HepG2 (cell line): ENCODE data around the gene AIF1. TPM values are rescaled to one million over a fixed set of nuclear protein-coding genes. Genes with fewer than 3 reads are reported as not detected.

Experiments
- DR1 ChIP-seq: sonication (generic); formaldehyde crosslinking; IDR thresholded peaks from 2 replicates; pipeline ENCODE4 v1.8.0; 2021; ENCODE audit warnings: mild to moderate bottlenecking, missing genetic modification reagents, inconsistent platforms
- NFKB2 ChIP-seq: sonication (generic); formaldehyde crosslinking; IDR thresholded peaks from 2 replicates; pipeline ENCODE4 v1.4.0; 2020; ENCODE audit warnings: missing genetic modification reagents, borderline replicate concordance
- NFYC ChIP-seq: IDR thresholded peaks from 2 replicates; pipeline ENCODE4 v1.6.1; 2016; ENCODE audit warnings: missing genetic modification reagents, missing compliant biosample characterization
- NR2F2 ChIP-seq: IDR thresholded peaks from 2 replicates; pipeline ENCODE4 v1.6.1; 2012; ENCODE audit warnings: low read depth, inconsistent platforms, borderline replicate concordance
- RORA ChIP-seq: sonication (generic); formaldehyde crosslinking; IDR thresholded peaks from 2 replicates; pipeline ENCODE4 v1.5.0; 2020; ENCODE audit warnings: mild to moderate bottlenecking, missing genetic modification reagents, moderate library complexity
- TCF7L2 ChIP-seq: IDR thresholded peaks from 2 replicates; pipeline ENCODE4 v1.6.1; 2011; ENCODE audit warnings: mild to moderate bottlenecking, low read depth, low read length, moderate library complexity
- U2AF1 ChIP-seq: fragments of 200-400 bp; formaldehyde crosslinking; optimal IDR thresholded peaks from 2 replicates; pipeline ENCODE3; 2017; ENCODE audit warnings: mild to moderate bottlenecking, low read depth, low read length
- YEATS4 ChIP-seq: sonication (generic); formaldehyde crosslinking; IDR thresholded peaks from 2 replicates; pipeline ENCODE4 v1.4.0; 2020; ENCODE audit warnings: missing genetic modification reagents, borderline replicate concordance
- ZFP41 ChIP-seq: sonication (generic); formaldehyde crosslinking; IDR thresholded peaks from 2 replicates; pipeline ENCODE4 v1.4.0; 2020; ENCODE audit warnings: mild to moderate bottlenecking, missing genetic modification reagents, borderline replicate concordance
- ZMYM3 ChIP-seq: sonication (generic); formaldehyde crosslinking; IDR thresholded peaks from 2 replicates; pipeline ENCODE4 v1.5.1; 2020; ENCODE audit warnings: mild to moderate bottlenecking, missing genetic modification reagents
- ZNF12 ChIP-seq: sonication (generic); formaldehyde crosslinking; IDR thresholded peaks from 2 replicates; pipeline ENCODE4 v1.5.0; 2020; ENCODE audit warnings: missing genetic modification reagents
- ZNF331 ChIP-seq: sonication (generic); formaldehyde crosslinking; IDR thresholded peaks from 2 replicates; pipeline ENCODE4 v1.4.0; 2020; ENCODE audit warnings: missing genetic modification reagents
- ZNF335 ChIP-seq: sonication (generic); formaldehyde crosslinking; IDR thresholded peaks from 2 replicates; pipeline ENCODE4 v1.4.0; 2020; ENCODE audit warnings: missing genetic modification reagents
- ZNF562 ChIP-seq: sonication (generic); formaldehyde crosslinking; IDR thresholded peaks from 2 replicates; pipeline ENCODE4 v1.8.0; 2022; ENCODE audit warnings: missing genetic modification reagents, borderline replicate concordance
- ZNF644 ChIP-seq: IDR thresholded peaks from 2 replicates; pipeline ENCODE4 v1.6.1; 2016; ENCODE audit warnings: low read depth
- ZNF782 ChIP-seq: sonication (generic); formaldehyde crosslinking; IDR thresholded peaks from 2 replicates; pipeline ENCODE4 v1.4.0; 2020; ENCODE audit warnings: missing genetic modification reagents, mild to moderate bottlenecking, borderline replicate concordance
- ZNF883 ChIP-seq: sonication (generic); formaldehyde crosslinking; IDR thresholded peaks from 2 replicates; pipeline ENCODE4 v1.5.1; 2020; ENCODE audit warnings: mild to moderate bottlenecking, missing genetic modification reagents; ENCODE audit errors: not compliant biosample characterization
- polyA plus RNA-seq, 8 experiments: library from polyadenylated mRNA; depleted of rRNA in 3 of 8; stranded (reverse) in 7 of 8; unstranded in 1 of 8; fragments of >200 nt; fragmentation: Illumina TruSeq in 4 of 8; extraction: Trizol in 4 of 8; gene quantifications; 2 replicates each; pipeline versions ENCODE4 v1.2.1 to v1.2.3, GENCODE V29; 2011 to 2016; ENCODE audit warnings: low read depth in 4 of 8, missing spikeins in 1 of 8, mixed read lengths in 1 of 8; ENCODE audit not compliant: insufficient read depth in 1 of 8
- total RNA-seq, 5 experiments: library from RNA; depleted of rRNA; stranded (reverse); fragments of >200 nt; fragmentation: Illumina TruSeq; extraction: Trizol; gene quantifications; 2 replicates each; pipeline ENCODE4 v1.2.3, GENCODE V29; 2016; ENCODE audit warnings: low read depth in 1 of 5
- TF ChIP-seq, protein P1 (sequence below): sonication (generic); formaldehyde crosslinking; IDR thresholded peaks from 2 replicates; pipeline ENCODE4 v1.5.1; 2020; ENCODE audit warnings: mild to moderate bottlenecking, moderate library complexity, missing genetic modification reagents
- TF ChIP-seq, protein P2 (sequence below): conservative IDR thresholded peaks from 2 replicates; pipeline ENCODE4 v1.6.1; 2018; ENCODE audit warnings: missing genetic modification reagents
- TF ChIP-seq, protein P3 (sequence below): sonication (generic); formaldehyde crosslinking; IDR thresholded peaks from 2 replicates; pipeline ENCODE4 v1.4.0; 2020; ENCODE audit warnings: missing genetic modification reagents
- TF ChIP-seq, protein P4 (sequence below): IDR thresholded peaks from 2 replicates; pipeline ENCODE4 v1.6.1; 2018; ENCODE audit warnings: missing genetic modification reagents, mild to moderate bottlenecking, missing compliant biosample characterization
- TF ChIP-seq, protein P5 (sequence below): IDR thresholded peaks from 2 replicates; pipeline ENCODE4 v1.6.1; 2016; ENCODE audit warnings: control low read depth
- TF ChIP-seq, protein P6 (sequence below): IDR thresholded peaks from 2 replicates; pipeline ENCODE4 v1.6.1; 2016; ENCODE audit warnings: mild to moderate bottlenecking, missing biosample characterization, missing genetic modification reagents

Gene AIF1
- total and polyA plus RNA-seq, 2 of the 13 experiments (the other 11 are each of a cell fraction or from before 2014, with no cell fraction given) = 1.5 TPM; not detected in 1

DNA sequence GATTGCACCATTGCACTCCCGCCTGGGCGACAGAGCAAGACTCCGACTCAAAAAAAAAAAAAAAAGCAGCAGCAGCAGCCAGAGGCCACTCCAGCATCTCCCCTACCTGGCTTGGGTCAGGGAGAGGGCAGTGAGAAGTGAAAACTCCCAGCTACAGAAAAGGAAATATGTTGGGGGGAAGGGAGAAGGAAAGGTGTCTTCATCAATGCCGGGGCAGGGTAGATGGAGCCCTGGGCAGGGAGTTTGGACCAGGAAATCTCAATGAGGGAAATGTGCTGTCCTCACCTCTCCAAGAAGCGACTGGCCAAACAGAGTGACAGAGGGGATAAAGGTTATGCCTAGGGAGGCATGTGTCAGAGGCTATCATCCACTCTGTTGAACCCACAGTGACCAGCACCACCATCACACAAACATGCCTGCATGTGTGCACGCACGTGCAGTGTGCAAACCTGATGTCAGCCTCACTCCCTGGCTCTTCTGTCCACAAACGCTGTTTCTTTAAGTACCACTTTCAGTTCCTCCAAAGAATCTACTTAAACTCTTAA is 887 bp upstream of the AIF1 start (continued):
- TF ChIP-seq, protein P1, sequence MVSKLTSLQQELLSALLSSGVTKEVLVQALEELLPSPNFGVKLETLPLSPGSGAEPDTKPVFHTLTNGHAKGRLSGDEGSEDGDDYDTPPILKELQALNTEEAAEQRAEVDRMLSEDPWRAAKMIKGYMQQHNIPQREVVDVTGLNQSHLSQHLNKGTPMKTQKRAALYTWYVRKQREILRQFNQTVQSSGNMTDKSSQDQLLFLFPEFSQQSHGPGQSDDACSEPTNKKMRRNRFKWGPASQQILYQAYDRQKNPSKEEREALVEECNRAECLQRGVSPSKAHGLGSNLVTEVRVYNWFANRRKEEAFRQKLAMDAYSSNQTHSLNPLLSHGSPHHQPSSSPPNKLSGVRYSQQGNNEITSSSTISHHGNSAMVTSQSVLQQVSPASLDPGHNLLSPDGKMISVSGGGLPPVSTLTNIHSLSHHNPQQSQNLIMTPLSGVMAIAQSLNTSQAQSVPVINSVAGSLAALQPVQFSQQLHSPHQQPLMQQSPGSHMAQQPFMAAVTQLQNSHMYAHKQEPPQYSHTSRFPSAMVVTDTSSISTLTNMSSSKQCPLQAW (CRISPR knock-in tag) = 0 out of 2 replicates have a peak, but pooled peaks have one; percentile 20
- no peak for TF ChIP-seq DR1 (CRISPR knock-in tag)
- TF ChIP-seq ZNF335 = peak; percentile 56
- no peak for TF ChIP-seq TCF7L2
- 0 out of 2 replicates have a peak, but pooled peaks have one; percentile 56 for TF ChIP-seq ZNF782 (CRISPR knock-in tag)
- no peak for TF ChIP-seq NR2F2
- TF ChIP-seq YEATS4 (CRISPR knock-in tag) = no peak
- TF ChIP-seq NFKB2 (CRISPR knock-in tag) = peak; percentile 37; the same call in 1 of the 2 replicates
- TF ChIP-seq, protein P2, sequence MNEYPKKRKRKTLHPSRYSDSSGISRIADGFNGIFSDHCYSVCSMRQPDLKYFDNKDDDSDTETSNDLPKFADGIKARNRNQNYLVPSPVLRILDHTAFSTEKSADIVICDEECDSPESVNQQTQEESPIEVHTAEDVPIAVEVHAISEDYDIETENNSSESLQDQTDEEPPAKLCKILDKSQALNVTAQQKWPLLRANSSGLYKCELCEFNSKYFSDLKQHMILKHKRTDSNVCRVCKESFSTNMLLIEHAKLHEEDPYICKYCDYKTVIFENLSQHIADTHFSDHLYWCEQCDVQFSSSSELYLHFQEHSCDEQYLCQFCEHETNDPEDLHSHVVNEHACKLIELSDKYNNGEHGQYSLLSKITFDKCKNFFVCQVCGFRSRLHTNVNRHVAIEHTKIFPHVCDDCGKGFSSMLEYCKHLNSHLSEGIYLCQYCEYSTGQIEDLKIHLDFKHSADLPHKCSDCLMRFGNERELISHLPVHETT (CRISPR knock-in tag) = no peak
- TF ChIP-seq, protein P3, sequence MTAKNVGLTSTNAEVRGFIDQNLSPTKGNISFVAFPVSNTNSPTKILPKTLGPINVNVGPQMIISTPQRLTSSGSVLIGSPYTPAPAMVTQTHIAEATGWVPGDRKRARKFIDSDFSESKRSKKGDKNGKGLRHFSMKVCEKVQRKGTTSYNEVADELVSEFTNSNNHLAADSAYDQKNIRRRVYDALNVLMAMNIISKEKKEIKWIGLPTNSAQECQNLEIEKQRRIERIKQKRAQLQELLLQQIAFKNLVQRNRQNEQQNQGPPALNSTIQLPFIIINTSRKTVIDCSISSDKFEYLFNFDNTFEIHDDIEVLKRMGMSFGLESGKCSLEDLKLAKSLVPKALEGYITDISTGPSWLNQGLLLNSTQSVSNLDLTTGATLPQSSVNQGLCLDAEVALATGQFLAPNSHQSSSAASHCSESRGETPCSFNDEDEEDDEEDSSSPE (CRISPR knock-in tag) = no peak
- TF ChIP-seq, protein P4, sequence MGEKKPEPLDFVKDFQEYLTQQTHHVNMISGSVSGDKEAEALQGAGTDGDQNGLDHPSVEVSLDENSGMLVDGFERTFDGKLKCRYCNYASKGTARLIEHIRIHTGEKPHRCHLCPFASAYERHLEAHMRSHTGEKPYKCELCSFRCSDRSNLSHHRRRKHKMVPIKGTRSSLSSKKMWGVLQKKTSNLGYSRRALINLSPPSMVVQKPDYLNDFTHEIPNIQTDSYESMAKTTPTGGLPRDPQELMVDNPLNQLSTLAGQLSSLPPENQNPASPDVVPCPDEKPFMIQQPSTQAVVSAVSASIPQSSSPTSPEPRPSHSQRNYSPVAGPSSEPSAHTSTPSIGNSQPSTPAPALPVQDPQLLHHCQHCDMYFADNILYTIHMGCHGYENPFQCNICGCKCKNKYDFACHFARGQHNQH (CRISPR knock-in tag) = no peak
- TF ChIP-seq, protein P5, sequence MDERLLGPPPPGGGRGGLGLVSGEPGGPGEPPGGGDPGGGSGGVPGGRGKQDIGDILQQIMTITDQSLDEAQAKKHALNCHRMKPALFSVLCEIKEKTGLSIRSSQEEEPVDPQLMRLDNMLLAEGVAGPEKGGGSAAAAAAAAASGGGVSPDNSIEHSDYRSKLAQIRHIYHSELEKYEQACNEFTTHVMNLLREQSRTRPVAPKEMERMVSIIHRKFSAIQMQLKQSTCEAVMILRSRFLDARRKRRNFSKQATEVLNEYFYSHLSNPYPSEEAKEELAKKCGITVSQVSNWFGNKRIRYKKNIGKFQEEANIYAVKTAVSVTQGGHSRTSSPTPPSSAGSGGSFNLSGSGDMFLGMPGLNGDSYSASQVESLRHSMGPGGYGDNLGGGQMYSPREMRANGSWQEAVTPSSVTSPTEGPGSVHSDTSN = no peak
- no peak for TF ChIP-seq ZNF883 (CRISPR knock-in tag)
- peak; percentile 32; the same call in 1 of the 2 replicates for TF ChIP-seq ZMYM3 (CRISPR knock-in tag)
- TF ChIP-seq NFYC (CRISPR knock-in tag) = no peak
- no peak for TF ChIP-seq ZNF331 (CRISPR knock-in tag)
- no peak for TF ChIP-seq RORA (CRISPR knock-in tag)
- TF ChIP-seq ZNF562 = no peak
- peak; percentile 62; the same call in 1 of the 2 replicates for TF ChIP-seq ZNF644
- TF ChIP-seq ZNF12 (CRISPR knock-in tag) = no peak
- TF ChIP-seq U2AF1 = no peak
- no peak for TF ChIP-seq ZFP41 (CRISPR knock-in tag)
- TF ChIP-seq, protein P6, sequence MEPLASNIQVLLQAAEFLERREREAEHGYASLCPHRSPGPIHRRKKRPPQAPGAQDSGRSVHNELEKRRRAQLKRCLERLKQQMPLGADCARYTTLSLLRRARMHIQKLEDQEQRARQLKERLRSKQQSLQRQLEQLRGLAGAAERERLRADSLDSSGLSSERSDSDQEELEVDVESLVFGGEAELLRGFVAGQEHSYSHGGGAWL (CRISPR knock-in tag) = no peak
